Liver (tissue), 9 donors: Measurements from ENCODE around the gene KICS2. TPM values are rescaled to one million over a fixed set of nuclear protein-coding genes. Genes with fewer than 3 reads are reported as not detected.

ENCODE experiments used
- DNase-seq: peaks from one replicate; pipeline ENCODE4 v3.0.0-alpha.2; 2017; ENCODE audit warnings: low spot score
- H3K27ac ChIP-seq, 2 donors: one replicate each; pipeline ENCODE4 v1.7.0; 2013; ENCODE audit warnings: inconsistent platforms in 2 of 2, low read length in 2 of 2, control low read depth in 1 of 2, low read depth in 1 of 2, mild to moderate bottlenecking in 1 of 2
- H3K27me3 ChIP-seq, 4 donors: one replicate each; pipeline versions ENCODE4 v1.6.1 to v1.7.0; 2013; ENCODE audit warnings: low read length in 3 of 4, inconsistent platforms in 1 of 4, mild to moderate bottlenecking in 1 of 4, moderate library complexity in 1 of 4; ENCODE audit not compliant: control insufficient read depth in 4 of 4, insufficient read depth in 4 of 4
- H3K36me3 ChIP-seq, 4 donors: one replicate each; pipeline versions ENCODE4 v1.6.1 to v1.7.0; 2013; ENCODE audit warnings: low read length in 3 of 4, mild to moderate bottlenecking in 3 of 4, low read depth in 1 of 4, moderate library complexity in 1 of 4; ENCODE audit not compliant: control insufficient read depth in 4 of 4, insufficient read depth in 3 of 4
- H3K4me1 ChIP-seq, 4 donors: one replicate each; pipeline versions ENCODE4 v1.6.1 to v1.7.0; 2013; ENCODE audit warnings: low read length in 3 of 4, mild to moderate bottlenecking in 3 of 4, moderate library complexity in 1 of 4; ENCODE audit not compliant: control insufficient read depth in 4 of 4, insufficient read depth in 4 of 4
- H3K4me3 ChIP-seq, 3 donors: one replicate each; pipeline versions ENCODE4 v1.6.1 to v1.7.0; 2013; ENCODE audit warnings: low read length in 3 of 3, control low read depth in 1 of 3, low read depth in 1 of 3, mild to moderate bottlenecking in 1 of 3
- H3K9ac ChIP-seq, 2 donors: one replicate each; pipeline ENCODE4 v1.7.0; 2013; ENCODE audit warnings: low read length in 2 of 2, mild to moderate bottlenecking in 2 of 2, moderate library complexity in 2 of 2, control low read depth in 1 of 2, low read depth in 1 of 2
- H3K9me3 ChIP-seq, 4 donors: one replicate each; pipeline versions ENCODE4 v1.6.1 to v1.7.0; 2013; ENCODE audit warnings: low read length in 3 of 4; ENCODE audit not compliant: control insufficient read depth in 4 of 4
- ATF3 ChIP-seq: IDR thresholded peaks from 2 replicates; pipeline ENCODE4 v1.6.1; 2016; ENCODE audit warnings: antibody characterized with exemption
- CTCF ChIP-seq: fragments of 150-350 bp; IDR thresholded peaks from 2 replicates; pipeline ENCODE4 v1.5.1; 2017; ENCODE audit warnings: improper control_type of control experiment, low read depth, low read length; ENCODE audit not compliant: missing input control
- EGR1 ChIP-seq, 2 donors: IDR thresholded peaks; 2 replicates each; pipeline ENCODE4 v1.6.1; 2016 to 2018; ENCODE audit warnings: antibody characterized with exemption in 2 of 2, low read depth in 2 of 2
- FOXA1 ChIP-seq: IDR thresholded peaks from 2 replicates; pipeline ENCODE4 v1.6.1; 2016; ENCODE audit warnings: antibody characterized with exemption
- FOXA2 ChIP-seq: IDR thresholded peaks from 2 replicates; pipeline ENCODE4 v1.6.1; 2016; ENCODE audit warnings: antibody characterized with exemption
- GABPA ChIP-seq, 2 donors: IDR thresholded peaks in 1 of 2; conservative IDR thresholded peaks in 1 of 2; 2 replicates each; pipeline ENCODE4 v1.6.1; 2016; ENCODE audit warnings: antibody characterized with exemption in 2 of 2, mild to moderate bottlenecking in 1 of 2, moderate library complexity in 1 of 2
- HNF4A ChIP-seq, 2 donors: conservative IDR thresholded peaks; 2 replicates each; pipeline ENCODE4 v1.6.1; 2016; ENCODE audit warnings: antibody characterized with exemption in 2 of 2, mild to moderate bottlenecking in 2 of 2
- JUND ChIP-seq, 2 donors: IDR thresholded peaks; 2 replicates each; pipeline ENCODE4 v1.6.1; 2016; ENCODE audit warnings: antibody characterized with exemption in 2 of 2
- MAX ChIP-seq: IDR thresholded peaks from 2 replicates; pipeline ENCODE4 v1.6.1; 2016; ENCODE audit warnings: antibody characterized with exemption
- RAD21 ChIP-seq, 2 donors: IDR thresholded peaks; 2 replicates each; pipeline ENCODE4 v1.6.1; 2016; ENCODE audit warnings: antibody characterized with exemption in 2 of 2, mild to moderate bottlenecking in 2 of 2
- REST ChIP-seq: IDR thresholded peaks from 2 replicates; pipeline ENCODE4 v1.6.1; 2016; ENCODE audit warnings: antibody characterized with exemption, mild to moderate bottlenecking
- RXRA ChIP-seq, 2 donors: IDR thresholded peaks; 2 replicates each; pipeline ENCODE4 v1.6.1; 2017 to 2018; ENCODE audit warnings: antibody characterized with exemption in 2 of 2, mild to moderate bottlenecking in 1 of 2
- SP1 ChIP-seq: IDR thresholded peaks from 2 replicates; pipeline ENCODE4 v1.6.1; 2018; ENCODE audit warnings: antibody characterized with exemption, mild to moderate bottlenecking
- YY1 ChIP-seq: IDR thresholded peaks from 2 replicates; pipeline ENCODE4 v1.6.1; 2016; ENCODE audit warnings: antibody characterized with exemption, mild to moderate bottlenecking
- WGBS: extraction: QIAGEN DNeasy Blood & Tissue Kit; methylation state at CpG from one replicate; pipeline ENCODE4 v1.1.7; 2013; 5-methylcytosine and 5-hydroxymethylcytosine counted together
- polyA plus RNA-seq, 2 donors: library from polyadenylated mRNA; stranded (reverse) in 1 of 2; unstranded in 1 of 2; fragments of 200-250 nt in 1 of 2; fragments of >200 nt in 1 of 2; fragmentation: Nextera tagmentation in 1 of 2; extraction: Ambion mirVana in 1 of 2; gene quantifications; one replicate each; pipeline versions ENCODE4 v1.2.1 to v1.2.3, GENCODE V29; 2013 to 2015
- total RNA-seq, 2 donors: library from RNA; depleted of rRNA; stranded (reverse); fragments of >200 nt; gene quantifications; one replicate each; pipeline ENCODE4 v1.2.3, GENCODE V29; 2014
- donor health status: healthy.
- donor health status: healthy.
- donor health status: healthy.
- donor health status: healthy.
- donor health status: healthy.

KICS2 gene
- total and polyA plus RNA-seq, 4 donors: 3.4 to 10.7 (median 5.3) TPM

GRCh38 chr12:64270411-64270810 is 48.3 kb upstream of the KICS2 start (continued):
- TF ChIP-seq JUND (IDR thresholded peaks at IDR 0.05) (no peak), HNF4A (conservative IDR thresholded peaks at IDR 0.05) (no peak), RAD21 (IDR thresholded peaks at IDR 0.05) (no peak)

GRCh38 chr12:64269161-64269560 is 47.1 kb upstream of the KICS2 start:
- Histone ChIP-seq H3K9ac (no peak overlapping the region), H3K9me3 (no peaks in the 10 kb centered on the region), H3K36me3 (no peaks in the 10 kb centered on the region), H3K4me3 (no peak overlapping the region), H3K4me1 (no peaks in the 10 kb centered on the region), H3K27ac (no peak overlapping the region), H3K27me3 (no peaks in the 10 kb centered on the region)
- no peak for DNase-seq
- WGBS: 91% methylated on average over 2 of the region's 2 CpGs
- no peak for TF ChIP-seq MAX
- no peak for TF ChIP-seq EGR1 (IDR thresholded peaks at IDR 0.05; ENCODE audit: low read depth in 2 of 2)
- TF ChIP-seq FOXA1: no peak
- no peak for TF ChIP-seq RXRA (IDR thresholded peaks at IDR 0.05)
- TF ChIP-seq ATF3: no peak
- no peak for TF ChIP-seq HNF4A (conservative IDR thresholded peaks at IDR 0.05)
- no peak for TF ChIP-seq JUND (IDR thresholded peaks at IDR 0.05)
- no peak for TF ChIP-seq CTCF
- no peak for TF ChIP-seq REST
- no peak for TF ChIP-seq RAD21 (IDR thresholded peaks at IDR 0.05)
- no peak for TF ChIP-seq SP1
- no peak for TF ChIP-seq YY1

- WGBS: 0% methylated on average over 2 of the region's 2 CpGs
- Histone ChIP-seq H3K4me3 (no peak overlapping the region), H3K27me3 (no peaks in the 10 kb centered on the region), H3K36me3 (no peaks in the 10 kb centered on the region), H3K9me3 (no peaks in the 10 kb centered on the region), H3K4me1 (no peaks in the 10 kb centered on the region), H3K27ac (no peak overlapping the region), H3K9ac (no peak overlapping the region)
- TF ChIP-seq EGR1 (IDR thresholded peaks at IDR 0.05; ENCODE audit: low read depth in 2 of 2) (no peak), YY1 (no peak), FOXA1 (no peak), RXRA (IDR thresholded peaks at IDR 0.05) (no peak), FOXA2 (no peak), GABPA (IDR thresholded peaks at IDR 0.05 in 1 of 2, conservative IDR thresholded peaks at IDR 0.05 in 1 of 2) (no peak), CTCF (no peak), JUND (IDR thresholded peaks at IDR 0.05) (no peak), ATF3 (no peak)
- no peak for DNase-seq
These were observed 46.3 kb upstream of the KICS2 start for GRCh38 chr12:64268409-64268808.
